Measurements from ENCODE around the gene PPP1R3E. TPM values are rescaled to one million over a fixed set of nuclear protein-coding genes. Genes with fewer than 3 reads are reported as not detected.

The PPP1R3E gene
- total and polyA plus RNA-seq, 2 of the 13 experiments (the other 11 are each of a cell fraction or from before 2014, with no cell fraction given) = 16.5 to 26.5 TPM

DNA sequence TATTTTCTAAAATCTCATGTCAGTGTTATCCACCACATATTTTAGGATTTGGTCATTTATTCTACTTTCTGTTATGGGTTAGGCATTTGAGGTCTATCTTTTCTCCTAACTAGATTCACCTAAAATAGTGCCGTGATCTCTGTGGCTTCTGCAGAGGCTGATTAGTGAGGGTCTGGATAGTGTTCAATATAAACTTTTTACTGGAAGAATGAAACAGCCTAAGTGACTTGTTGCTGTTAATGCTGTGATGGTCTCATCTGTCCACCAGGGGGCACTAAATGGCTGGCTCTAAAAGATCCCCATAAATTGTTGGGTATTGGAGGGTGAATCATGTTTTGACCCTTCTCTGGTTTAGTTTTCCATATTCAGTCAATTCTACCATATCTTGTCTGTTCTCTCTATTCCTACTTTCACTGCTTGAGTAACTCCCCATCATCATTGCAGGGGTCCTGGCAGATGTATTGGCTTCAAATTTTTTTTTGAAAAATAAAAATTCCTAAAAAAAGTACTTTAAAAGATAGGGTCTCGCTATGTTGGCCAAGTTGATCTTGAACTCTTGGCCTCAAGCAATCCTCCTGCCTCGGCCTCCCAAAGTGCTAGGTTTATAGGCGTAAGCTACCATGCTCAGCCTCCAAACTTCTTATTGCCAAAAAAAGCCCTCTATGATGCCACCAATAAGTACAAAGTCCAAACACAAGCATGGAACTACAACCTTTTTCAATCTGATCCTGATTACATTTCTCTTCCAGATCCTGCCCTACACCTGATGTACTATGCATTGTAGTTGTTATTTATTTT, 25.5 kb upstream of the PPP1R3E start (continued):
- TF ChIP-seq, protein P1, sequence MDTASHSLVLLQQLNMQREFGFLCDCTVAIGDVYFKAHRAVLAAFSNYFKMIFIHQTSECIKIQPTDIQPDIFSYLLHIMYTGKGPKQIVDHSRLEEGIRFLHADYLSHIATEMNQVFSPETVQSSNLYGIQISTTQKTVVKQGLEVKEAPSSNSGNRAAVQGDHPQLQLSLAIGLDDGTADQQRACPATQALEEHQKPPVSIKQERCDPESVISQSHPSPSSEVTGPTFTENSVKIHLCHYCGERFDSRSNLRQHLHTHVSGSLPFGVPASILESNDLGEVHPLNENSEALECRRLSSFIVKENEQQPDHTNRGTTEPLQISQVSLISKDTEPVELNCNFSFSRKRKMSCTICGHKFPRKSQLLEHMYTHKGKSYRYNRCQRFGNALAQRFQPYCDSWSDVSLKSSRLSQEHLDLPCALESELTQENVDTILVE (CRISPR knock-in tag; IDR thresholded peaks at IDR 0.05) = peak; percentile 33; the same call in 1 of the 2 replicates
- TF ChIP-seq, protein P2, sequence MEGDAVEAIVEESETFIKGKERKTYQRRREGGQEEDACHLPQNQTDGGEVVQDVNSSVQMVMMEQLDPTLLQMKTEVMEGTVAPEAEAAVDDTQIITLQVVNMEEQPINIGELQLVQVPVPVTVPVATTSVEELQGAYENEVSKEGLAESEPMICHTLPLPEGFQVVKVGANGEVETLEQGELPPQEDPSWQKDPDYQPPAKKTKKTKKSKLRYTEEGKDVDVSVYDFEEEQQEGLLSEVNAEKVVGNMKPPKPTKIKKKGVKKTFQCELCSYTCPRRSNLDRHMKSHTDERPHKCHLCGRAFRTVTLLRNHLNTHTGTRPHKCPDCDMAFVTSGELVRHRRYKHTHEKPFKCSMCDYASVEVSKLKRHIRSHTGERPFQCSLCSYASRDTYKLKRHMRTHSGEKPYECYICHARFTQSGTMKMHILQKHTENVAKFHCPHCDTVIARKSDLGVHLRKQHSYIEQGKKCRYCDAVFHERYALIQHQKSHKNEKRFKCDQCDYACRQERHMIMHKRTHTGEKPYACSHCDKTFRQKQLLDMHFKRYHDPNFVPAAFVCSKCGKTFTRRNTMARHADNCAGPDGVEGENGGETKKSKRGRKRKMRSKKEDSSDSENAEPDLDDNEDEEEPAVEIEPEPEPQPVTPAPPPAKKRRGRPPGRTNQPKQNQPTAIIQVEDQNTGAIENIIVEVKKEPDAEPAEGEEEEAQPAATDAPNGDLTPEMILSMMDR (CRISPR knock-in tag; IDR thresholded peaks at IDR 0.05) = peak; percentile 95
- no peak for TF ChIP-seq NFE2L1 (CRISPR knock-in tag; IDR thresholded peaks at IDR 0.05; ENCODE audit: borderline replicate concordance)
- TF ChIP-seq ZKSCAN8 (CRISPR knock-in tag; IDR thresholded peaks at IDR 0.05; ENCODE audit: borderline replicate concordance) = 0 out of 2 replicates have a peak, but pooled peaks have one; percentile 51
- TF ChIP-seq GLI4 (CRISPR knock-in tag; IDR thresholded peaks at IDR 0.05; ENCODE audit: borderline replicate concordance) = 0 out of 2 replicates have a peak, but pooled peaks have one; percentile 78
- TF ChIP-seq, protein P3, sequence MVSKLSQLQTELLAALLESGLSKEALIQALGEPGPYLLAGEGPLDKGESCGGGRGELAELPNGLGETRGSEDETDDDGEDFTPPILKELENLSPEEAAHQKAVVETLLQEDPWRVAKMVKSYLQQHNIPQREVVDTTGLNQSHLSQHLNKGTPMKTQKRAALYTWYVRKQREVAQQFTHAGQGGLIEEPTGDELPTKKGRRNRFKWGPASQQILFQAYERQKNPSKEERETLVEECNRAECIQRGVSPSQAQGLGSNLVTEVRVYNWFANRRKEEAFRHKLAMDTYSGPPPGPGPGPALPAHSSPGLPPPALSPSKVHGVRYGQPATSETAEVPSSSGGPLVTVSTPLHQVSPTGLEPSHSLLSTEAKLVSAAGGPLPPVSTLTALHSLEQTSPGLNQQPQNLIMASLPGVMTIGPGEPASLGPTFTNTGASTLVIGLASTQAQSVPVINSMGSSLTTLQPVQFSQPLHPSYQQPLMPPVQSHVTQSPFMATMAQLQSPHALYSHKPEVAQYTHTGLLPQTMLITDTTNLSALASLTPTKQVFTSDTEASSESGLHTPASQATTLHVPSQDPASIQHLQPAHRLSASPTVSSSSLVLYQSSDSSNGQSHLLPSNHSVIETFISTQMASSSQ (IDR thresholded peaks at IDR 0.05; ENCODE audit: low read depth) = 0 out of 2 replicates have a peak, but pooled peaks have one; percentile 22
- TF ChIP-seq, protein P3 (CRISPR knock-in tag; IDR thresholded peaks at IDR 0.05; ENCODE audit: borderline replicate concordance) = no peak
- no peak for TF ChIP-seq GATAD1 (CRISPR knock-in tag; IDR thresholded peaks at IDR 0.05)
- no peak for TF ChIP-seq ZNF678 (CRISPR knock-in tag; IDR thresholded peaks at IDR 0.05)
- no peak for TF ChIP-seq U2AF1 (optimal IDR thresholded peaks at IDR 0.05; ENCODE audit: low read depth, low read length)
- TF ChIP-seq TARDBP (CRISPR knock-in tag; IDR thresholded peaks at IDR 0.05) = peak; percentile 70; the same call in 1 of the 2 replicates
- TF ChIP-seq, protein P4, sequence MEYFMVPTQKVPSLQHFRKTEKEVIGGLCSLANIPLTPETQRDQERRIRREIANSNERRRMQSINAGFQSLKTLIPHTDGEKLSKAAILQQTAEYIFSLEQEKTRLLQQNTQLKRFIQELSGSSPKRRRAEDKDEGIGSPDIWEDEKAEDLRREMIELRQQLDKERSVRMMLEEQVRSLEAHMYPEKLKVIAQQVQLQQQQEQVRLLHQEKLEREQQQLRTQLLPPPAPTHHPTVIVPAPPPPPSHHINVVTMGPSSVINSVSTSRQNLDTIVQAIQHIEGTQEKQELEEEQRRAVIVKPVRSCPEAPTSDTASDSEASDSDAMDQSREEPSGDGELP (IDR thresholded peaks at IDR 0.05; ENCODE audit: borderline replicate concordance, low read depth) = no peak
- TF ChIP-seq NR2F1 (CRISPR knock-in tag; IDR thresholded peaks at IDR 0.05) = 0 out of 4 replicates have a peak, but pooled peaks of 1 of the 2 experiments have one; percentile 47
- peak; percentile 52; the same call in 1 of the 2 replicates for TF ChIP-seq MXD4 (CRISPR knock-in tag; IDR thresholded peaks at IDR 0.05)
- TF ChIP-seq KDM2A (CRISPR knock-in tag; IDR thresholded peaks at IDR 0.05; ENCODE audit: borderline replicate concordance, low read depth) = peak; percentile 44; the same call in 1 of the 2 replicates
- 0 out of 2 replicates have a peak, but pooled peaks have one; percentile 37 for TF ChIP-seq ZNF121 (CRISPR knock-in tag; IDR thresholded peaks at IDR 0.05)
- TF ChIP-seq, protein P5, sequence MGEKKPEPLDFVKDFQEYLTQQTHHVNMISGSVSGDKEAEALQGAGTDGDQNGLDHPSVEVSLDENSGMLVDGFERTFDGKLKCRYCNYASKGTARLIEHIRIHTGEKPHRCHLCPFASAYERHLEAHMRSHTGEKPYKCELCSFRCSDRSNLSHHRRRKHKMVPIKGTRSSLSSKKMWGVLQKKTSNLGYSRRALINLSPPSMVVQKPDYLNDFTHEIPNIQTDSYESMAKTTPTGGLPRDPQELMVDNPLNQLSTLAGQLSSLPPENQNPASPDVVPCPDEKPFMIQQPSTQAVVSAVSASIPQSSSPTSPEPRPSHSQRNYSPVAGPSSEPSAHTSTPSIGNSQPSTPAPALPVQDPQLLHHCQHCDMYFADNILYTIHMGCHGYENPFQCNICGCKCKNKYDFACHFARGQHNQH (CRISPR knock-in tag; IDR thresholded peaks at IDR 0.05) = 0 out of 2 replicates have a peak, but pooled peaks have one; percentile 42
- peak; percentile 69; the same call in 1 of the 2 replicates for TF ChIP-seq ZNF337 (CRISPR knock-in tag; IDR thresholded peaks at IDR 0.05; ENCODE audit: borderline replicate concordance, low read depth)
- TF ChIP-seq AKAP8 (CRISPR knock-in tag; IDR thresholded peaks at IDR 0.05) = no peak
